Muscle of back (tissue), 11 donors: Measurements from ENCODE around the gene ACVR1. TPM values are rescaled to one million over a fixed set of nuclear protein-coding genes. Genes with fewer than 3 reads are reported as not detected.
"Not testable (repeated sequence)": the region's sequence is repeated elsewhere in the genome, so short reads cannot be mapped to it uniquely, and the experiment has no call there.

ENCODE experiments used
- DNase-seq, 3 donors: peaks; one replicate each; pipeline versions ENCODE4 v3.0.0 to v3.0.0-alpha.2; 2013
- polyA plus RNA-seq, 10 donors: library from polyadenylated mRNA; unstranded; fragments of 120-200 nt; gene quantifications; one replicate each; pipeline ENCODE4 v1.2.1, GENCODE V29; 2013; ENCODE audit not compliant: insufficient read length in 10 of 10

The ACVR1 gene
- polyA plus RNA-seq, 10 donors, result 23.4 to 37.0 (median 30.0) TPM

DNA sequence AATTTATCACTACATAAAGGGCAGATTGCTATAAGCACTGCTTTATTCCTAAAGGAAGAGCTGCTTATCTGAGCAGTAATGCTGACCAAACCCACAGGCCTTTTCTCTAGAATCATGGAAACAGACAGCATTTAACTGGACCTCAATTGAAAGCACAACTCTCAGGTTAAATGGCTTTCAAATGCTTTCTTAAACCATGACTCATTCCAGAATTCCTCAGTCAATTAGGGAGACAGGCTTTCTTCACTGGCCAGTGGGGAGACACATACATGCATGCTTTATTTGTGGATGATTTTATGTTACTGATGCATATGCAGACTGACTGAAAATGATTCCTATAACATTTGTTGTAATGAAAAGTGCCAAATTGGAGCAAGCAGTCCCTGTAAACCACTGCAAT, 114.6 kb downstream of the ACVR1 start:
- no peak for DNase-seq

DNA sequence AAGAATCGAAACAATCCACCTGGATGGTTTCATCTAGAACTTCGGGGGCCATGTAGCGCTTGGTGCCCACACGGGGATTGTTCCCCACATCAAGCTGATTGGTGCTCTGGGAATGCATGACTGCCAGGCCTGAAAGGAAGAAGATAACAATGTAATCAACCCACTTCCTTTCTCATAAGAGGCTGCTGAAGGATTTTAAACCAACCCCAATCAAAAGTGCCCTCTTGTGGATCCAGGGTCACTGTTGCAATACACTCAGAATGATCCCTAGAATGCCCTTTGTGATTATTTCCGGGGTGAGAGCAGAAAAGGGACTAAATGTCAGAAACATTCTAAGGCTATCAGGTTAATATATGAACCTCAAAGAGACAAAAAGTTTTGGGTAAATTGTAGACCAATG, 115.2 kb downstream of the ACVR1 start:
- no peak for DNase-seq

DNA sequence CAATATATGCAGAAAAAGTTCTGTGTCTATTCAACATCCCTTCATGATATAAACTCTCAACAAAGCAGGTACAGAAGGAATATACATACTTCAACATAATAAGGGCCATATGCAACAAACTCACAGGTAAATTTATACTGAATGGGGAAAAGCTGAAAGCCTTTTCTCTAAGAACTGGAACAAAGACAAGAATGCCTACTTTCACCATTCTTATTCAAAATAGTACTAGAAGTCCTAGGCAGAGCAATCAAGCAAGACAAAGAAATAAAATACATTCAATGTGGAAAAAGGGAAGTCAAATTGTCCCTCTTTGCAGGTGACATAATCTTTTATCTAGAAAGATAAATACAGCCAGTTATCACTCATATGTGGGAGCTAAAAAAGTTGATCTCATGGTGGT, 116.3 kb downstream of the ACVR1 start:
- no peak for DNase-seq

DNA sequence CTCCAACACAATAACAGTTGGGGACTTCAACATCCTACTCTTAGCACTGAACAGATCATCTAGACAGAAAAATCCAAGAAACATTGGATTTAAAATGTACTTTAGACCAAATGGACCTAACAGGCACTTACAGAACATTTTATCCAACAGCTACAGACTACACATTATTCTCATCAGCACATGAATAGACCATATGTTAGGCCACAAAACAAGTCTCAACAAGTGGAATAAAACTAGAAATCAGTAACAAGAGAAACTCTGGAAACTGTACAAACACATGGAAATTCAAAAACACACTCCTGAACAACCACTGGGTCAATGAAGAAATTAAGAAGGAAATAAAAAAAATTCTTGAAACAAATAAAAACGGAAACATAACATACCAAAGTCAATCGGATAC, 117.5 kb downstream of the ACVR1 start:
- DNase-seq, result no peak

DNA sequence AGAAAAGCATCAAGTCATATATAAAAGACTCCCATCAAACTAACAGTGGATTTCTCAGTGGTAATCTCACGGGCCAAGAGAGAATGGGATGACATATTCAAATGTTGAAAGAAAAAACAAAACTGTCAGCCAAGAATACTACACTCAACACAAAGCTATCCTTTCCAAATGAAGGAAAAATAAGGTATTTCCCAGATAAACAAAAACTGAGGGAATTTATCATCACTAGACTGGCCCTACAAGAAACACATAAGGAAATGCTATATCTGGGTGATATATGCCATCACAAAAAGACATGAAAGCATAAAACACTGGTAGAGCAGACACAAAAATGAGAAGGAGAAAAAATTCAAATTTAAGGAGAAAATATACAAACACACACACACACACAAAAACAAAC, 118.6 kb downstream of the ACVR1 start:
- DNase-seq, result no peak

DNA sequence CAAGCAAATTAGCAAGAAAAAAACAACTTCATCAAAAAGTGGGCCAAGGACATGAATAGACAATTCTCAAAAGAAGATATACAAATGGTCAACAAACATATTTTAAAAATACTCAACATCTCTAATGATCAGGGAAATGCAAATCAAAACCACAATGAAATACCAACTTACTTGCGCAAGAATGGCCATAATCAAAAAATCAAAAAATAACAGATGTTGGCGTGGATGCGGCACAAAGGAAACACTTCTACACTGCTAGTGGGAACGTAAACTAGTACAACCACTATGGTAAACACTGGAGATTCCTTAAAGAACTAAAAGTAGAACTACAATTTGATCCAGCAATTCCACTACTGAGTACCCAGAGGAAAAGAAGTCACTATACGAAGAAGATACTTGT, 119.7 kb downstream of the ACVR1 start:
- DNase-seq, result not testable (repeated sequence)

DNA sequence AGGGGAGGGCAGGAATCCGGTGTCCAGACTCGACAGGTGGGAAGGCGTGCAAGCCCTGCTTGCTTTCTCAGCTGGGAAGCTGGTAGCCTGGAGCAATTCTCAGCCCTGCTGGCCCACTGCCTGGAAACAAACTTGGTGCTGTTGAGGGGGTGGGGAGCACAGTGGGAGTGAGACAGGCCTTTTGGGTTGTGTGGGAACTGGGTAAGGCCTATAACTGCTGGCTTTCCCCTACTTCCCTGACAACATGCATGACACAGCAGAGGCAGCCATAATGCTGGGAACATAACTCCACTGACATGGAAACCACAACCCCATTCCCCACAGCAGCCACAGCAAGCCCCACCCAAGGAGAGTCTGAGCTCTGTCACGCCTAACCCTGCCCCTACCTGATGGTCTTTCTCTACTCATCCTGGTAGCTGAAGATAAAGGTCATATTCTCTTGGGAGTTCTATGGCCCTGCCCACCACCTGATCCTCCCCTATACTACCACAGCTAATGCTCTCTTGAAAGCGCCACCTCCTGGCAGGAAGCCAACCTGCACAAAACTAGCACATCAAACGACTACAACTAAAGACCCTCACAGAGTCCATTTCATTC, 124.6 kb downstream of the ACVR1 start:
- DNase-seq, result peak in 1 of 3 donors; percentile 14

DNA sequence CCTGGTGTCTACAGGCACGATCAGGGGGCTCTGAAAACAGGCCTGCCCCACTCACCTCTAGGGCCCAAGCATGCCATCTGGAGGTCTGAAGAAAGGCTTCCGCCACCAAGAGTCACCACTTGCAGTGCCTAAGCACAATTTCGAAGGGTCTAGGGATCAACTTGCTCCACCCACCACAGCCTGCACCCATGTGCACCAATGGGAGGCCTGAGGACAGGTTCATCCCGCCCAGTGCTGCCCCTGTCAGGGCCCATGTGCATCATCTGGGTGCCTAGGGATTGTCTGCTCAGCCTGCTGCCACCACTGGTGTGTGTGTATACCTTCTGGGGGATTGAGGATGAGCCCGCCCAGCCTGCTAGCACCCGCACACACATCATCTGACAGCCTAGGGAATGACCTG, 126.4 kb downstream of the ACVR1 start:
- no peak for DNase-seq

DNA sequence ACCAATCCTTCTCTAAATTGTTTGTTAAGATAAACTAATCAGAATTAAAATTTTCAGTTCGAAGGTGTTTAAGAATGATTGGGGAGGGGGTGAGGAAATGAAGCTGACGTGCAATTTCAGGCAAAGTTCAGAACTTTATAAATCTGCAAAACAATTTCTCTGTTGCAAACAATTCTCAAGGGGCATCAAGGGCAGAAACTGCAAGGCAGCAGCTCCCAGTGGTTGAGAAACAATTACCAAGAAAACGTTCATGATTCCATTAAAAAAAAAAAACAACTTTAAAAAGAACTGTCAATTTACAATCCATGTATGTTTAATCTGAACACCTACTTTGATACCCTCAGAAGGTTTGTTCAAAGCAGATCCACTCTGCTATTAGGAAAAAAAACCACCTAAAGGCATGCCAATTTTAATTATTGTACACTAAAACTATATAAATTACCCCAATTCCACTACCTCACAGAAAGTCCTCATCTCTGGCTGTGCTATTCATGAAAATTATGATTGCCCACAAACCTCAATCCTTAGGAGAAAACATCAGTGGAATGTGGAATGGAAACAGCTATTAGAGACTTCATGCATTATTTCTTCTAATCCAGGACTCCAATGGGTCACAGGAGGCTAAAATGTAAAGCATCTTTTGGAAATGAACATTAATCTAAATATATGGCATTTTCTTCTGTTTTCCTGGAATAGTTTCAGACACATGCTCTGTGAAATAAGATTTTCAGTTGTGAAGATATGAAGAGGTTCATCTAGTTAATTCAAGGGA, 127.6 kb downstream of the ACVR1 start:
- DNase-seq, result peak; percentile 6 to 53 (median 22)

DNA sequence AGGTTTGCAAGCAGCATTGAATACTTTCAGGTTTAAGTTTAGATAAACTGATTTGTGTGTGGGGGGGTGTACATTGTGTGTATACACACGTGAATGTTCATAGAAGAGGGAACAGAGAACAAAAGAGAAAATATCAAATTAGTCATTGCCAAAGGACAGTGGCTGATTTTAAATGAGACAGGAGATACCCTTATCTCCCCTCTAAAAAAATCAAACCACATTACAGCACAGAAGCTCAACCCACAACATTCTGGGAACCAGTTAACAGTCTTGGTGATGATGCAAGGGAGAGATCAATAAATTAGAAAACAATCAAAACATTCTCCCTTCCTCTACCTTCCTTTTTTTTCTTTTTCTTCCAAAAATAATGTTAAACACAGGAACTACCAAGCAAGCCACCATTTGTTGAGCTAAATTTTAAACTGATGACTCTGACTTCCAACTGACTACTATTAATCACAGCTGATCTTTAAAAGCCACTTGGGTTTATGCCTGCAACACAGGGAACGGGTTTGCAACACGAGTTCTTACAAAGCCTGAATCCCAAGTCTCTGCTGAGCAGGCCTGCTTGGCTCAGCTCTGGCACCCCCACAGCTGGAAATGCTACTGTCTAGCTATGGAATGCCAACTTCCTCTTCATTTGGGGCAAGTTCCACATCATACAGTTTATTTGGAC, 128.3 kb downstream of the ACVR1 start:
- peak; percentile 23 to 73 (median 48) for DNase-seq

DNA sequence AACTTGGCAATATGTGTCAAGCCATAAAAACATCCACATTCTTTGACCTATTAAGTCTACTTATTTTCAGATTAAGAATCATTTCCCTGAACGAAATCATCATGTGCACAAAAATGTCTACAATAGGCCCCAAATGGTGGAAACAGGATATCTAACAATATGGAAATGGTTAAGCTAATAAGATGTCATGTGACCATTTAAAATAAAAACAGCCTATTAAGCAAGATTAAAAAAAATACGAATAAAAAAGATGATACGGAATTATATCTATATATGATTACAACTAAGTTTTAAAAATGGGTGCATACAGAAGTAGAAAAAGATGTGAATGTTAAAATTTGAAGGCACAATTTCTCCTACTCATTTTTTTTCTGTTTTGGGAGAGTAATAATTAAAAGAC, 128.8 kb downstream of the ACVR1 start:
- no peak for DNase-seq

DNA sequence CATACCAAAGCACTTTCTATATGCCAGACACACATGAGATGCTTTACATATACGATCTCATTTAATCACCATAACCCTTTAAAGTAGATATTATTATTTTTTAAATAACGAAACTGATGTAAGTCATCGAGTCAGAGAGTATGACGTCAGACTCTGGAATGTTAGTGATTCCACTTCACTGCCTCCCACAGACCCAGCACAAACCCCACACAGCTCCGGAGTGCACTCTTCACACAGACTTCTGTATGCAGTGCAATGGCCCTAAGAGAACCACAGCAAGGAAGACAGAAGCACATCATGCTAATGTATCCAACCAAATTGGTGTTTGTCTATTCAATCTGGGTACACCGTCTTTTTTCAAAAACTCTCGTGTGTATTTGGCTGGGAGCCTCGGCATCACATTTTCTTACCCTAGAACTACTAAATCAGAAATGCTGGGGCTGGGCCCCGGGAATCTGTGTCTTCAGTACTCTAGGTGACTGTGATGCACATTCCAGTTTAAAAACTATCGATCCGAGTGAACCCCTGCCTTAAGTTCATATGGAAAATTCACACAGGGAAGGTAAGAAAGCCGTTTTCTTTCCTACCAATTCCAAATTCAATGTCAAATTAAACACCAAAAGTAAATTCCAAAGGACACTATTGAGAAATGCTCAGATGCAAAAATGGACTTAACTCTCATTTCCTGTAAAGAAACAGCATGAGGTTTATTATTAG, 129.7 kb downstream of the ACVR1 start:
- DNase-seq, result peak in 1 of 3 donors; percentile 13

DNA sequence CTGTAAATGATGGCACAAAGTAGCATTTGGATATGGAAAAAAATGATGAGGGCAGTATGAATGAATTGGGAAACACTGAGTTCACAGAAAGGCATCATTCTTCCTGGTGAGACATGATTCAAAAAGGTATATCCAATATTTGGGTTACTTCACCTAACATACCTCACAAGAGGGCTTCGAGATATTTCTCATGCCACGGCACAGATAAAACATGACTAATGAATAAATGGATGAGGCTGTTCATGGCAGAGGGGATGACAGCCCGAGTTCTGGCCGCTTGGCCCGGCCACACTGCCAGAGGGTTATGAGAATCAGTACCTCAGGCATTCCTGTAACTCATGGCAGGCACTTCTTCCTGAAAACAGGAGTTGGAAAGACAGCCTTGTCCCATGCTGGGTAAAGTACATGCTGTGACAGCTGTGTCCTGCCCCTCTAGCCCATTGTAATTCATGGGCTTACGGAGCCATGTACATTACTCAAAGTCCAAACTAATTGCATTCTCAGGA, 131.5 kb downstream of the ACVR1 start:
- DNase-seq, result no peak

DNA sequence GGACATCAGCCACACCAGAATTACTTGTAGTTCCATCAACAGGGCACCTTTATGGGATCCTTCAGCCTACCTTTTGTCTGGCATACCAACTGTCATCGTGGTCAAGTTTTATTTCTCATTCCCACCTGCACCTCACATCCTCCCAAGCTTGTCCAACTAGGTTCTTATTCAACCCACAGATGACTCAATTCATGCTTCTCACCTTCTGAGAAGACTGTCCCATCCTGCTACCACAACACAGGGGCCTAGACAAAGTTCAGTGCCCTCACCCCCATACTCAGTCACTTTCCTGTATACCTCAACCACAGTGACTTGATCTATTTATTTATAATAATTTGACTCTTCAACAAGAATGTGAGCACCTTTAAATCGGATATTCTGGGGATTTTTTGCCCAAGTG, 133.1 kb downstream of the ACVR1 start:
- no peak for DNase-seq

DNA sequence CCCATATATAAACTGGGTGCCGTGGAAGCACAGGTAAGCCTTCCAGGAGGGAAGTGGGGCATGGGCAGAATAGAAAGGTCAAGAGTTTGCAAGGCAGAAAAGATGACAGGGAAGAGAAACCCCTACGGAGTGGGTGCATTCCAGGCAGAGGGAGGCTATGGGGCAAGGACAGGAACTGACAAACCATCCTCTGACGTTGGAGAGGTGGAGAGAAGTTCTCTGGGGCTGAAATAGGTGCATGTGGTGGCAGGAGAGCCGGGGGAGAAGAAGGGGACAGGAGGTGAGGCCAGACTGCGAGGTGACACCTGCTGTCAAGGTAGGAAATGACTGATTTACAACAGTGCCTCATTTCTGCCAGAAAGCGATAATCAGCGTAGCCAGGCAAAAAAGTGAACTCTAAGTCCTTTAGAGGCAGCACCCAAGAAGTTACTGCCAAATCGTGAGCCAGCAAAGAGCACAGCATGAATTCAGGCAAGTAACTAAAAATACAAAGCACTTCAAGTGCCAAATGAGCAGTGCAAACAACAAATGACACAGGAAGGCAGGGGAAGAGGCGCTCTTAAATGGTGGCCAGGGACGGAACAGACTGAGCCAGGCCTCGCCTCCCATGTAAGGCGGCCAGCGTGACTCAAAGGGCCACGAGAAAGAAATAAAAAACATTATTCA, 134.2 kb downstream of the ACVR1 start:
- no peak for DNase-seq

DNA sequence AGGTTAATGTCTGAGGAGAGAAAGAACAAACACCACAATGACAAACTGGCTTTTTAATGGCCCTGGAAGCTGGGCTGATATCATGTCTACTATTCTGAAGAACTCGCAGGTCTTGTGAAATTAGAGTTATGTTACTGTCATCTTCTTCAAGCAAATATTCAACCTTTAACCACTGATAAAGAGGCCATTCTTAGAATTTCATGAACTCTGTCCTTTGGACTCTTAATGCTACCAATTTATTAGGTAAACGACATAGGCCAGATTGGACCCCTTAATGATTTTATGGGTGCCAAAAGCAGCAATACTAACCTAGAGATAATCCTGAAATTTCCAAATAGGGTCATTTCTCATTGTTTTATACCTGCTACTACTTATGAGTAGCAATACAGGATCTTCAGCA, 138.5 kb downstream of the ACVR1 start:
- no peak for DNase-seq

DNA sequence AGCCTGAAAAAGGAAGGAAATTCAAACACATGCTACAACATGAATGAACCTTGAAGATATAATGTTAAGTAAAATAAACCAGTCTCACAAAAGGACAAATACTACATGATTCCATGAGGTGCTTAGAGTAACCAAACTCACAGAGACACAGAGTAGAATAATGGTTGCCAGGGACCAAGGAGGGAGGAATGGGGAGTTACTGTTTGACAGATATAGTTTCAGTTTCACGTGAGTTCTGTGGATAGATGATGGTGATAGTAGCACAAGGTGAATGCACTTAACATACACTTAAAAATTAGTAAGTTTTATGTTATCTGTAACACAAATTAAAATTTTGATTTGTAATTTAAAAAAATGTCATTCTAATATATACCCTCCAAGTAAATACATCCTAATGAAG, 140.6 kb downstream of the ACVR1 start:
- no peak for DNase-seq

DNA sequence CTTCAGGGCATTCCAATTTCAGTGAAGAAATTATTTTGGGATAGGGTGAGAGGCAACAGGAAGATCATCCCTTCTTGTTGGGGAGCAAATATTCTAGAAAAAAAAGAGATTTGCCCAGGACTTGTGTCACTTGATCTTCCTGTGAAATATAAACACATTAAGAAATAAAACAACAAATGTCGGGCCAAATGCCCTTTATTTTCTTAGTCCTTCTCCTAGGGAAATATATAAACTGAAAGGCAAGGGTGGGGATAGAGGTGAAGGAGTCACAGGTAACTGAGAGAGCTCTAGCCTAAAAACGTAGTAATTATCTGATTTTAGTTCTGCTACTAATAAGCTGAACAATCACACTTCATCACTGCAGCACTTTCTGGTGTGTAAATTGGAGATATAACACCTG, 142.9 kb downstream of the ACVR1 start:
- no peak for DNase-seq

DNA sequence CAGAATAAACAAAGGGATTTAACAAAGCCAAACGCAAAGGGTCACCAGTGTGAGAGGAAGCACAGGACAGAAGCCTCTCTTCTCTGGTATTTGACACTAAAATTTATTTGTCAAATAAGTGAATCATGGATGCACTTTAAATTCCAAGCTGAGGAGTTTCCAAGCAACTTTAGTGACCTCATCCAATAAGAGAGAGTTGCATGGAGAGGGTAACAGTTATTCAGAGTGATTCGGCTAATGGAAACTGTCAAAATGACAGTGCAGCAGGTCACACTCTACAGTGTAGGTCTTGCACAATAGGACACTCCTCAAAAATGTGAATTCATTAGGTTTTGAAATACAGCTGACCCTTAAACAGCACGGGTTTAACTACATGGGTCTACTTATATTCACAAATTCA, 143.5 kb downstream of the ACVR1 start:
- DNase-seq, result no peak

DNA sequence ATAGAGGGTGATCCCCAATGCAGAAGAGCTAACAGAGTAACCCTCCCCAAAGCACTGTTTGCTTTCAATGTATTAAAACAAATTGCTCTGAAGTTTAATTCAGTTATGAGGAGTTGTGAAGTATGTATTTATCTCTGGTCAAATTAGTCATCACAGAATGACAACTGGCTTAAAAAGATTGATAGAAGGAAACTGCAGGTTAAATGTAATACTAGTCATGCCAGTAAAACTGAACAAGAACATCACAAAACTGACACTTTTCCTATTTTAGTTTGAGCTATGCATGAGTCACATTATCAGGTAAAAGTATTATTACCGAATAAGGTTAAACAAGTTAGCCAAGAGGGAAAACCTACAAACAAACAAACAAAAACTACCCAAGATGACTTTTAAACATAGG, 148.4 kb downstream of the ACVR1 start:
- DNase-seq, result no peak

DNA sequence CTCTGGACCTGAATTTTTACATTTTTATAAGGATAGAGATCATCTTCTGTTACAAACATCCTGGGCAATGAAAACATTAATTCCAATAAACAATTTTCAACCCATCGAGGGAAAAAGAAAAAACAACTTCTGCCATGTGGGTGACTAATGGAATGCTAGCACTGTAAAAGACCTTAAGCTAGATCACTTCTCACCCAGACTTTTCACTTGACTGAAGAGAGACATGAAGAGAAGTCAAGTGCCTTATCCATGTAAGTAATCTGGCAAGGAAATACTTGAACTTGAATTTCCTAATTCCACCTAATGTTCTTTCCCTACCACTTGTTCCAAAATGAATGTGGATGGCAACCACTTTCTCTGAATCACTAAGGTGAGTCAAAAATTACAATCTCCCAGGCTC, 149.2 kb downstream of the ACVR1 start:
- no peak for DNase-seq

DNA sequence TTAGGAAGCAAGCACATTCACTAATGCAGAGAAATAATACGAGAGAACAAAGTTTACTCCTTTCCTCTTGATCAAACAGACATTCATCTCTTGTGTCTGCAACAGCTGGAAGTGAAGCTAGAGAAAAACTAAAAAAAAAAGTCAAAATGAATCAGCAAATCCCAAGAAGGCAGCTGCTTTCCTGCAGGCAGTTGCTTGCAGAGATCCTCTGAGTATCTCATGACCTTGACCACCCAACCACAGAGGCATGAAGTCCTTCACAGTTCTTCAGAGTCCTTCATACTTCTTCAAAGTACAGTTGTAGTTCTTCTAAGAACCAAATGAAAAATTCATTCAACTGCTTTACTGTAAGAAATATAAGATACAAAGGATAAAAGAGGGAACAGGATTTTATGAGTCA, 150.3 kb downstream of the ACVR1 start:
- DNase-seq, result no peak
